Posterior vena cava (tissue), 2 donors: ENCODE measurements around the gene RARS2. TPM values are rescaled to one million over a fixed set of nuclear protein-coding genes. Genes with fewer than 3 reads are reported as not detected.
"Not testable (repeated sequence)": the region's sequence is repeated elsewhere in the genome, so short reads cannot be mapped to it uniquely, and the experiment has no call there.

Source experiments
- DNase-seq: peaks from one replicate; pipeline ENCODE4 v3.0.0-alpha.2; 2020; ENCODE audit warnings: low spot score
- intact Hi-C, 2 donors: fragments of 100-400 bp; cut with DNase I; formaldehyde crosslinking; loops; one replicate each; pipeline versions ENCODE4 v1.14.1 to v1.14.2; 2022 to 2023
- long read RNA-seq, 2 donors: library from polyadenylated mRNA; unstranded; transcript quantifications; one replicate each; pipeline ENCODE4 v2.0.0, GENCODE V29; 2020 to 2021
- total RNA-seq, 2 donors: library from RNA; stranded (reverse); fragmentation: NEBNext Ultra II Directional; extraction: Animal tissue kit (Norgen Biotek cat#: 25700); gene quantifications; one replicate each; pipeline ENCODE4 v1.2.1, GENCODE V29; 2021
- donor health status: DM: yes; HTN: yes; CAD: no.
- donor health status: DM: yes; HTN: yes; CAD: no.

The RARS2 gene
- 10 to 100 TPM; 40.1 to 40.9 TPM for total RNA-seq
- long read RNA-seq, donor 1, transcript RARS2-201 (20 exons, 1,818 nt), result major isoform, 6 of 25 reads
- long read RNA-seq, donor 1, partial matches to known transcripts, result 5 of 25 reads
- long read RNA-seq, donor 1, other reads (novel, unspliced or antisense), result 14 of 25 reads
- long read RNA-seq, donor 2, transcript RARS2-201 (20 exons, 1,818 nt), result major isoform, 64 of 159 reads
- long read RNA-seq, donor 2, partial matches to known transcripts, result 14 of 159 reads
- long read RNA-seq, donor 2, other reads (novel, unspliced or antisense), result 81 of 159 reads

- intact Hi-C loops, result no loop called here
- peak; percentile 99 for DNase-seq
These were observed at the start of gene RARS2, which contains the start of gene ORC3 for GRCh38 chr6:87589693-87590416. RARS2 (minus strand) TSS chr6:87589987; CDS start chr6:87589957, 30 bp downstream. ORC3 (plus strand) TSS chr6:87590135; CDS start chr6:87590169, 34 bp downstream.

- DNase-seq, result no peak
- intact Hi-C loops, result no loop called here
These were observed 49.6 kb upstream of the RARS2 start for GRCh38 chr6:87639373-87639772.

GRCh38 chr6:87637106-87637505 lies 47.3 kb upstream of the RARS2 start:
- no peak for DNase-seq
- intact Hi-C loops, result no loop called here

- intact Hi-C loops, result no loop called here
- DNase-seq, result no peak
These were observed 46.5 kb upstream of the RARS2 start for GRCh38 chr6:87636315-87636714.

- no peak for DNase-seq
- intact Hi-C loops, result no loop called here
These were observed 44.1 kb upstream of the RARS2 start for GRCh38 chr6:87633851-87634250.

GRCh38 chr6:87630746-87631145 lies 41.0 kb upstream of the RARS2 start:
- intact Hi-C loops, result no loop called here
- DNase-seq, result no peak

- intact Hi-C loops, result no loop called here
- DNase-seq, result no peak
These were observed 39.1 kb upstream of the RARS2 start for GRCh38 chr6:87628881-87629280.

- no peak for DNase-seq
- intact Hi-C loops, result no loop called here
These were observed 38.6 kb upstream of the RARS2 start for GRCh38 chr6:87628424-87628823.

GRCh38 chr6:87623248-87623647 lies 33.5 kb upstream of the RARS2 start:
- intact Hi-C loops, result no loop called here
- DNase-seq, result no peak

GRCh38 chr6:87618531-87618930 lies 28.7 kb upstream of the RARS2 start:
- DNase-seq, result no peak
- intact Hi-C loops, result no loop called here

- intact Hi-C loops, result no loop called here
- no peak for DNase-seq
These were observed 27.6 kb upstream of the RARS2 start for GRCh38 chr6:87617405-87617804.

- intact Hi-C loops, DNase-seq: not testable (repeated sequence)
These were observed 23.2 kb upstream of the RARS2 start for GRCh38 chr6:87613018-87613417.

- intact Hi-C loops, result no loop called here
- no peak for DNase-seq
These were observed 19.0 kb upstream of the RARS2 start for GRCh38 chr6:87608802-87609201.

GRCh38 chr6:87606199-87606598 lies 16.4 kb upstream of the RARS2 start:
- no peak for DNase-seq
- intact Hi-C loops, result no loop called here

GRCh38 chr6:87600576-87600975 lies 10.8 kb upstream of the RARS2 start:
- intact Hi-C loops, result no loop called here
- DNase-seq, result no peak

GRCh38 chr6:87590990-87591389 lies 1.2 kb upstream of the RARS2 start:
- intact Hi-C loops, result no loop called here
- DNase-seq, result no peak

- DNase-seq, result no peak
- intact Hi-C loops, result no loop called here
These were observed 662 bp upstream of the RARS2 start for GRCh38 chr6:87590417-87590880.

- no peak for DNase-seq
- intact Hi-C loops, result no loop called here
These were observed 905 bp downstream of the RARS2 start for GRCh38 chr6:87588756-87589407.

- DNase-seq, result no peak
- intact Hi-C loops, result no loop called here
These were observed 3.3 kb downstream of the RARS2 start for GRCh38 chr6:87586371-87587077.

GRCh38 chr6:87583822-87584221 lies 6.0 kb downstream of the RARS2 start:
- intact Hi-C loops, result no loop called here
- DNase-seq, result no peak
